SKM-1 treated with dmso at 0.1 percent for 144 hours (cell line): Measurements from ENCODE around the gene RDH12.
"Not testable (repeated sequence)": the region's sequence is repeated elsewhere in the genome, so short reads cannot be mapped to it uniquely, and the experiment has no call there.

Experiments used
- DNase-seq: peaks from one replicate; lab custom pipeline; 2025; ENCODE audit not compliant: unreplicated experiment; lab: John Stamatoyannopoulos, UW

The RDH12 gene

DNA sequence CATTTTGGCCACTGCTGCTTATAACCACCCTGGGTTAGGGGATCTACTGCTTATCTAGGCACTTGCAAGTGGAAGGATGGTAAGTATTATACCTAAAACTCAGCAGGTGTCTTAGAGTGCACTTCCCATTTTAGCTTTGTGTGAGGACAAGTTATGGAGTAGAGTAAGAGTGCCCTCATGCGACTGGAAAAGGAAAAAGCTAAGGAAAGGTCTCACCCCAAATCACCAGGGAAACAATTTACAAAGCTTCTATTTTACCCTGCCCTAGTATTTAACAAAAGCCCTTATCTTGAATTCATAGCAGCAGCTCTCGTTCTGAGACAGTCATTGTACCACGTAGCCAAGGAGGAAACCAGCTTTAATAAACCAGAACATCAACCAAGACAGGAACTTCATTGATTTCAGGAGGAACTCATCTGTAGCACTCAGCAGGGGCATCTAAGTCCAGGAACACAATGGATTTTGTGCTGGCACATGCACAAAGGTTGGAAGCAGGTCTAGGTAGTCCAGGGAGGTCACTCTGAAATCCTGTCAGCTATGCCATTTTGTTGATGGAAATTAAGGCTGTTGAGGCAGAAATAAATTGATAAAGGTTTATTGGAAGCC is 2.9 kb downstream of the RDH12 start:
- DNase-seq, result peak; percentile 54

DNA sequence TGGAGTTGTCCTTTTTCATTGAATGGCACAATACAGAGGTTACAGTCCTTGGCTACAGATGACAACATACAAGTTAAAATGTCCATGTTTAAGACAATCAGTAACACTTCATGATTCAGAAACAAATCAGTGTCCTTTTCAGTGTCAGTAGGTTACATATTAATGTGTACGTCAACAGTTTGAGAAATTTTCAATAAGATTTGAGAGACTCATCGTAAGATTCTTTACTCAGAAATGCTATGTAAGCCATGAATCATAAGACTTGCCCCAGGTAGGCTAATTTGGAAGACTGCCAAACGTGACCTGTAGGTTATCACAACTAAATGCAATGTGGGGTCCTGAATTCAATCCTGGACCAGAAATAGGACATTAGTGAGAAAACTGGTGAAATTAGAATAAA is 3.5 kb downstream of the RDH12 start:
- no peak for DNase-seq

DNA sequence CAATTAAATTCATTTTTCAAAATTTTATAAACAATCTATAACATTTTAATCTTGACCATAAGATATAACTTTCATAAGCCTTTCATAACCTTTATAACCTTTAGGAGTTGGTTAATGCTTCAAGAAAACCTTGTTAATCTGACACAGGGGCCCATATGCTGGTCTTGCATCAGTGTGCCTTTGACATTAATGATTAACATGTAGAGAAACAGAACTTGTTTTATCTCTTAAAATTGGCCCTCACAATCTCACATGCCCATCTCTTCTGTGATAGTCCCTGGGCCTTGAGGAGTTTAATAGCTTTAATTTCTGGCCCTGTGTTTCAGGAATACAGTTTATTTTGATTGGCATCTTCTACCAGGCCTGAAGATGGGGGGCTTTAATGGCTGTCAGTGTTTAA is 7.7 kb downstream of the RDH12 start:
- DNase-seq, result not testable (repeated sequence)

DNA sequence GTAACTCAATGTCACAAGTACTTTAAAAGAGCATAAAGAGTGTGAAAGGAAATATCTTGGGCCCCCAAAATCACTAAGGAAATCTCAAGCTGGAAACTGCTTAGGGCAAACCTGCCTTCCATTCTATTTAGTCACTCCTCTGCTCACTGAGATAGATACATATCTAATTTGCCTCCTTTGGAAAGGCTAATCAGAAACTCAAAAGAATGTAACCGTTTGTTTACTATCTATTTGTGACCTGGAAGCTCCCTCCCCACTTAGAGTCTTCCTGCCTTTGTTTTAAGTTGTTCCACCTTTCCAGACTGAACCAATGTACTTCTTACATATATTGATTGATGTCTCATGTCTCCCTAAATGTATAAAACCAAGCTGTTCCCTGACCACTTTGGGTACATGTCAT is 8.1 kb downstream of the RDH12 start:
- DNase-seq, result not testable (repeated sequence)

DNA sequence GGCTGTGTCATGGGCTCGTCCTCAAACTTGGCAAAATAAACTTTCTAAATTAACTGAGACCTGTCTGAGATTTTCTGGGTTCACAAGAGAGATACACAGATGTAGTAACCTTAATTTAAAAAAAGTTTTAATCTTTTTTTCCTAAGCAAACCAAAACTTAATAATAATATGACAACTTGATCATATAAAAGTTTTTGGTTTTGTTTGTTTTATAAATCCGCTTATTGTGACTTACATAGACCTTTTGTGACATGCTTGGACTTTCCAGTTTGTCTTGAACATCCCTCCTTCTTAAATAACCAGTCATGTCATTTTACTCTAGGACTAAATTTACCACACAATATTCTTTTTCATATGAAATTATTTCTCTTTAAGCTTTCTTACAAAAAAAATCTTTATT is 8.5 kb downstream of the RDH12 start:
- no peak for DNase-seq

DNA sequence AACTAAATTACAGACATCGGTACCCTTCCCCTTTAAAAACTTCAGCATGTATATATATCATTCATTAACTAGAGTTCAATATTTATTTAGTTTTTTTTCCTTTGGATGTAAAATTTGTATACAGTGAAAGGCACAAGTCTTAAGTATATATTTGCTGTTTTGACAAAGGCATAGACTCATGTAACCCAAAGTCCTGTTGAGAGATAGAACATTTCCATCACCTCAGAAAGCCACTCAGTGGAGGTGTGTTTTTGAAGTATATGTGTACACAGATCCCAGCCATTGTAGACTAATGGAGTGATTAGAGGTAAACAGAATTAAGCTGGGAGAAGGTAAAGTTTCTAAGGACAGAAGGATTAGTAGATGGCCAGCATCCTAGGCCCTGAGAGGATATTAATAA is 15.4 kb downstream of the RDH12 start:
- DNase-seq, result no peak

DNA sequence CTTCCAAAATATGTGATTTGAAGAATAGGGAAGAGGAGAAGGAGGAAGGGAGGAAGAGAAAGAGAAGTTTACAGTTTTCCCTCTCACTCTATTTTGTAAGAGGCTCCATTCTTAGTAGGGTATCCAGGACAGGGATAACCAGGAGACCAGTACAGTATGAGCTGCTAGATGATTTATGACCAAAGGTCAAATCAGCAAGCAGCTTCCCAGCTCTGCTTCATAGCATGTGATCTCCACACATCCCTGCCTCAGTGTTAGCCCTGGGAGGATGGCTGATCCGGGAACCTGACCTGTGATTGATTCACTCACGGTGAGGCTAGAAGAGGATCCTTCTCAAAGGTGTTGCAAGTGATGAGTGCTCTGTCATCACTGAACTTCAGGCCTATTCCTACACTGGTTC is 16.6 kb downstream of the RDH12 start:
- no peak for DNase-seq

DNA sequence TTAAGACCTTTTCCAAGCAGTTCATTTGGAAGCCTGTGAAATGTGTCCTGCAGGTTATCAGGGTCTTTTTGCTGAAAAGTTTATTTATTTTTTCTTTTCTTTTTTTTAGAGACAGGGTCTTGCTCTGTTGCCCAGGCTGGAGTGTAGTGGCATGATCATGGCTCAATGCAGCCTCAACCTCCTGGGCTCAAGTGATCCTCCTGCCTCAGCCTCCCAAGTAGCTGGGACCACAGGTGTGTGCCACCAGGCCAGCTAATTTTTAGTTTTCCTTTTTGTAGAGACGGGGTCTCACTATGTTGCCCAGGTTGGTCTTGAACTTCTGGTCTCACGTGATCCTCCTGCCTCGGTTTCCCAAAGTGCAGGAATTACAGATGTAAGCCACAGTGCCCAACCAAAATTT is 17.7 kb downstream of the RDH12 start:
- not testable (repeated sequence) for DNase-seq

DNA sequence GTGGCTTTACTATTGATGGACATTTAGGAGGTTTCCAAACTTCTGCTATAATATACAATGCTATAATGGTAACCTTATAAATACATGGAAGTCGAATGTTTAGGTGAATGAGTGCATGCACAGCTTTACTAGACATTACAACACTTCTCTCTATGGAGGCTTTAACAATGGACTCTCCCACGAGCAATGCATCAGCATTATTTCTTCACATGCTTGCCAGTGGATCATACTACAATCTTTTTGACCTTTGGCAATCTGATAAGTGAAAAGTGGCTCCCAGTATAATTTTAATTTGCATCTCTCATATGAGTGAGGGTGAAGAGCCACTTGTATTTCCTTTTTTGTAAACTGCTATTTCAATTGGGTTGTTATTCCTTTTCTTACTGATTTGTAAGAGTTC is 18.2 kb downstream of the RDH12 start:
- DNase-seq, result no peak

DNA sequence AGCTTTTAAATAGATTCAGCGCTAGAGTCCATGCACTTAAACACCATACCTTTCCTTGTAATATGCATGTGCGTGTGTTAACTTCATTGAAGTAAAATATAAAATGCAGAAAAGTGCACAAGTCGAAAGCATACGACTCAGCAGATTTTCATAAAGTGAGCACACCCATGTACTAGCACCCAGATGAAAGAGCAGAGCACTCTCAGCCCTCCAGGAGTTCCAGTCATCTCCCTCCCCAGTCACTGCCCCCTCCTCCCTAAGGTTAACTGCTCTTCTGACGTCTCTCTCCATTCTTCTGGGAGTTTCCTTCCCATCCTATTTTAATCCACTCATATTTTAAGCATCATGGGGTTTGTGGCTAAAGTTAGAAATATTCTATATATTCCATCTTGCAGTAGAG is 20.2 kb downstream of the RDH12 start:
- no peak for DNase-seq

DNA sequence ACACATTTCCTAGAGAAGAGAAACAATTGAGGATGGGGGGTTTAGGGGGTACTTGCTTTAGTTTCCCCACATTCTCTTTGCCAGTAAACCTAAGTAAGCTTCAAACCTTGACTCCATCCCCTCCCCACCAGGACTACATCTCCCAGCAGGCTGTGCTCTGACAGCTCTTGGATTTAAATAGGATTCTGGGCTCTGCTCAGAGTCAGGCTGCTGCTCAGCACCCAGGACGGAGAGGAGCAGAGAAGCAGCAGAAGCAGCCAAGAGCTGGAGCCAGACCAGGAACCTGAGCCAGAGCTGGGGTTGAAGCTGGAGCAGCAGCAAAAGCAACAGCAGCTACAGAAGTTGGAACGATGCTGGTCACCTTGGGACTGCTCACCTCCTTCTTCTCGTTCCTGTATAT is 20.6 kb downstream of the RDH12 start:
- no peak for DNase-seq

DNA sequence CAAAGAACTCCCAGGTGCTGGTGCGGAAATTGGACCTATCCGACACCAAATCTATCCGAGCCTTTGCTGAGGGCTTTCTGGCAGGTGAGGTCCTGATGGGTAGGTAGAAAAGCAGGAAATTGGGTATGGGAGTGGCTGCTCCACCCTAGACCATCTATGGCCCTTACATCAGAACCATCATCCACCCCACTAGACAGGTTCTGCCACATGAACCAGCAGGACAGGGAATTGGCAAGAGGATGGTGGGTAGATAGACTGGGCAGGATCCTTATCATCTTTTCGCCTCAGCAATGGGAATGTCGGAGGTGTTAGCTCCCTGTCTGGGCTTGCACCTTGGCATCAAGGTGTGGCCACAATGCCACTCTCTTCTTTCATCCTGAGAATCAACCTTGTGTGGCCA is 23.5 kb downstream of the RDH12 start:
- DNase-seq, result no peak

DNA sequence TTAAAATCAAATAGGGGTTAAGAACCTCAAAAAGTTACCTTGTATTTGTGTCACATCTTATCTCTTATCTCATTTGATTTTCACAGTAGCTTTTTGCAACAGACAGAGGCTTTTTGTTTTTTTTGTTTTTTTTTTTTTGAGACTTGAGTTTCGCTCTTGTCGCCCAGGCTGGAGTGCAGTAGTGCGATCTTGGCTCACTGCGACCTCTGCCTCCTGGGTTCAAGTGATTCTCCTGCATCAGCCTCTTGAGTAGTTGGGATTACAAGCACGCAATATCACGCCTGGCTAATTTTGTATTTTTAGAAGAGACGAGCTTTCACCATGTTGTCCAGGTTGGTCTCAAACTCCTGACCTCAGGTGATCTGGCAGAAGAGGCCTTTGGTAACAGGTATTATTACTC is 25.7 kb downstream of the RDH12 start:
- no peak for DNase-seq

DNA sequence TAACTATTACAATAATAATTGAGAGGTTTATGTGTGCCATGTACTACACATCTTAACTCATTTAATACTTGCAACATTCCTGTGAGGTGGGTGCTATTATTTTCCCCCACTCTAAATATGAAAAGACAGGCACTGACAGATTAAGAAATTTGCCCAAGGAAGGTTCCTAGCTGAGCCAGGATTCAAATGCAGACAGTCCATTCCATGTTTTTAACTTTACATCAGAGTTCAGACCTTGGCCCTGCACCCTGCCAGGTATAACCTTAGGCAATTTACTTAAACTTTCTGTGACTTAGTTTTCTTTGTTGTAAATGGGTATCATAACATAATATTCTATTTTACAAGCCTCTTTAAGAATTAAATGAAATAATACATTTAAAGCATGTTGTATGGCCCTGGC is 26.6 kb downstream of the RDH12 start:
- DNase-seq, result no peak

DNA sequence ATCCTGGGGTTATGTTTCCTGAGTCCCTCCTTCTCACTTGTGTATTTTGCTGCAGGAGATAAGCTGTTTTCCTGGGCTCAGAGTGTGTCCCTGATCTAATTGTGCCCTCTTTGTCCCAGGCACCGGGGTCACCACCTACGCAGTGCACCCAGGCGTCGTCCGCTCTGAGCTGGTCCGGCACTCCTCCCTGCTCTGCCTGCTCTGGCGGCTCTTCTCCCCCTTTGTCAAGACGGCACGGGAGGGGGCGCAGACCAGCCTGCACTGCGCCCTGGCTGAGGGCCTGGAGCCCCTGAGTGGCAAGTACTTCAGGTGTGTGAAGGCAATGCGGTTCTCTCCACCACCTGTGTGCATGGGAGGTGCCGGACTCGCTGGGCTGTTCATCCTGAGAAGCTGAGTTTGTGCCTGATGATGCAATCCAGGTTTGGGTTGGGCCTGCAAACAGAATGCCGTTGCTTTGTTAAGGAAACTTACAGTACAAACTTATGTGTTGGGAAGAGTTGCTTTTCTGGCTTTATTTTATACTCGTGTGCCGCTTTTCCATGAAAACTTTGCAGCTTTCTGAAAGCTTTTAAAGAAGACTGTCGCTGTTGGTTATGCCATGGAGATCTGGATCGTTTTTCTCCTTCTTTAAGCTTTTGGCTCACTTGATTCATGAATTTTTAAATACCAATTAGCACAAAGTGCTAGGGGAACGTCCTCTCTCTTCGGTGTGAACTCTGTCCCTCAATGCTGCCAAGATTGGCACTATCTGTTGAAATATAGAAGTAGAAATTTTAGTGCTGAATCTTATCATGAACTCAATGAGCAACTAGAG is 27.6 kb downstream of the RDH12 start:
- no peak for DNase-seq

DNA sequence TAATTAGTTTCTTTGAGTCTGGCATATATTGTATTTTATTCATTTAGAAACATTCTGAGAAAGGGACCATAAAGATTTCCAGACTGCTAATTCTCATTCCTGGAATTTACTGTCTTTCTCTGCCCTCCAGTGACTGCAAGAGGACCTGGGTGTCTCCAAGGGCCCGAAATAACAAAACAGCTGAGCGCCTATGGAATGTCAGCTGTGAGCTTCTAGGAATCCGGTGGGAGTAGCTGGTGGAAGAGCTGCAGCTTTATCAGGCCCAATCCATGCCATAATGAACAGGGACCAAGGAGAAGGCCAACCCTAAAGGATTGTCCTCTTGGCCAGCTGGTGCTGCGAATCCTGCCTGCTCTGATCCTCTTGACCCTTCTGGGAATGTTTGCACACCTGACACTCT is 31.9 kb downstream of the RDH12 start:
- DNase-seq, result no peak

DNA sequence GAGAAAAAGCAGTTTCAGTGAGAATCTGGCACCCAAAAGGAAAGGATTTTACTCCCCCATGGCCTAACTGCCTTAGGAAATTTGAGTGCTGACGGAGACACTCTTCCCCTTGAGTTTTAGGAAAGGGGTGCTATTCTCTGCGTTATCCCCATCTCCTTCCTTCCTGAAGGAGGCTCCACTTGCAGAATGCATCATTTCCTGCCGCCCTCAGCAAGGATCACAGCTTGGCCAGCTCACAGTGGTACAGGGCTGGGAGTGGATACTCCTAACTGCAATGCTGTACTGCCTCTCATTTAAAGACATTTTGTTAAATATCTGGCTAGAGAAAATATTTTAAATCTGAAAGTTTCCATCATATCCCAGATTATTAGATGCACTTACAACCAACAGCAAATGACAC is 33.0 kb downstream of the RDH12 start:
- no peak for DNase-seq

DNA sequence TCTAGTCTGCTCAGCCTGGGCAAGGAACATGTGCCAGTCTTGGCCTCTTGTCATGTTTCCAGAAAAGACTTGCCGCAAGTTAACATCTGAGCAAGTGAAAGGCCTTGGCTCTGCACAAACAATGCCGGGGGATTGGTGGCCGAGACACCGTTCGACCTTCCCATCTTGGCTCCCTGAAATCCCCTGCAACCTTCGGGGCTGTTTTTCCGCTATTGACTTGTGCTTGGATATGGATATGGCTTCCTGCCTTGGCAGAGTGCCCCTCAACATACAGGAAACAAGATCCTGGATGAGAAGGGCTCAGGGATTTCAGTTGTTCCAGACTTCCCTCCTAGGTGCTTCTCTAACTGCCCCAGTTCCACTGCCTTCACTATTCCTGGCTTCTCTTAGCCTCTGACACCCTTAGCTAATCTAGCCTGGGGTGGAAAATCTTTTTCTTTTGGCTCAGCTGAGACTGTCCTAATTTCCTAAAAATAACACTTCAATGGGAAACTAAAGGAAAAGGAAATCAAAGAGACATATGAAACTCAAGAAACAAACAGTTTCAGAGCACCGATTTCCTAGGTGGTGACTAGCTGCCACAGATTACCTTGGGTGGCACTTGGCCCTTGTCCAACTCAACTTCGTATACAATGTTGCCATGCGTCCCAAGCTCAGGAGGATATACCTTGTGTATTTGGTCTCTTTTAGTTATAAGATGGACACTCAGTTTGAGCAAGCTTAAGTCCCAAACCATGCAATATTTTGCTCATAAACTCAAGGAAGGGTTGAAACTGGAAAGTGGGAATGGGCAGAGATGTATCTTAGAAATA is 33.9 kb downstream of the RDH12 start:
- DNase-seq, result no peak

DNA sequence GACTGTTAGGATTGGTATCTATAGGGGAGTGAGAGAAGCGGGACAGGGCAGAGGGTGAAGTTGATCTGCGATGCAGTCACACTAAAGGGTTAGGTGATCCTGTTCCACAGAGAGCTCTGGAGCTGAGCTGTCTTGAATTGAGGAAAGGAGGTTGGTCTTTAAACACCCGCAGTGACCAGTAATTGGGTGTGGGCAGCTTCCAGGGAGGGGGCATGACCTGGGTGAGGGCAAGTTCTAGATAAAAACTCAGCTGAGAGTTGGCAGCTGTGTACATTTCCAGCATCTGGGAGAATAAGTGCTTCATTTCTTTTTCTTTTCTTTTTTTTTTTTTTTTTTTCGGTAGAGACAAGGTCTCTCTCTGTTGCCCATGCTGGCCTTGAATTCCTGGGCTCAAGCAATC is 35.1 kb downstream of the RDH12 start:
- no peak for DNase-seq

DNA sequence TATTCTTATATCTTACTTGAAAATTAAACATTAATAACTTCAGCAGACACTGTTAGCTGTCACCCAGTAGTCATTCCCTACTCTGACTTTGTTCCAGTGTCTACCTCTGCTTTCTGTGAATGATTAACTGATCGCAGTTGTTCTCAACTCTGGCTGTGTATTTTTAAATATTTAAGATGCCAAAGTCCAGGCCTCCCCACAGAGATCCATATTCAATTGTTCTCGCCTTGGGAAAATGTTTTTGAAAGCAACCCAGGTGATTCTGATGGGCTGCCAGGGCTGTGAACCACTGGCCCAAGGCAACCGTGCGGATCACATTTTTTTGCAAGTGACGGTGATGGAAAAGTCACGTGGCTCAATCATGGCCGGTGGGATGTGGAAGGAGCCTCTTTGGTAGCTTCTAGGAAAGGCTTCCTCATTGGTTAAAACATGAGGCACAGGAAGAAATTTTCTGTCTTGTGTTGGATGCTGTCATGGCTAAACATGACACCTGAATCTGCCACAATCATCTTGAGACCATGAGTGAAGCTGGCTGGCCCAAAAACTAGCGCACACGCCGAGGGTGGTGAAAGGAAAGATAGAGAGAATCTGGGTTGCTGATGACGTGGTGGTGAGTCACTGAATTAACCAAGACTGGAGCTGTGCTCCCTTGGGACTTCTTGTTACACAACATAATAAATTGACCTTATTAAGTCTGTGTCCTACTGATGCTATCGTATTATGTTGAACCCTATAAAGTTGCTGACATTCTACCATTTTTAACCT is 37.2 kb downstream of the RDH12 start:
- no peak for DNase-seq

DNA sequence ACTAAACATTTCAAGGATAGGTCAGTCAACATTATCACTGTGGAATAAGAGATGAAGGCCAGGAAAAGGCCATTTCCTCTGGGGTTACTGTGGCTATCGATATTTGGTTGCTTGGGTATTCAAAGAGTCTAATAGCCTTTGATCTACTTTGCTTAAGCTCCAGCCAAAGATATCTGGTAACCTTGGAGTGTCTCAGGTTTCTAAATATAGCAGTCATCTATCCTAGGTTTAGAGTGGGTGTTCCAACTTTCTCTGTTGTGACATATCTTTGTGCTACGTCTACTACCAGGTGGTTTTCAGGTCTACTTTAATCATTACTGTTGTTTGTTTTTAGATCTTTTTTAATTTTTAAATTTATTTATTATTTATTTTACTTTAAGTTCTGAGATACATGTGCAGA is 42.4 kb downstream of the RDH12 start:
- DNase-seq, result no peak
